Right cardiac atrium (tissue), 5 donors: Measurements from ENCODE around the gene VAV3. TPM values are rescaled to one million over a fixed set of nuclear protein-coding genes. Genes with fewer than 3 reads are reported as not detected.
"Not testable (repeated sequence)": the region's sequence is repeated elsewhere in the genome, so short reads cannot be mapped to it uniquely, and the experiment has no call there.

Experiments
- ATAC-seq, 2 donors: fragments of 200-7000 bp; cut with Tn5 transposase; one replicate each; pipeline versions ENCODE4 v1.8.0 to v1.9.1; 2020; ENCODE audit warnings: moderate library complexity in 2 of 2, mild to moderate bottlenecking in 1 of 2
- DNase-seq, 3 donors: peaks; one replicate each; pipeline ENCODE4 v3.0.0-alpha.2; 2020
- H3K27ac ChIP-seq: one replicate; pipeline ENCODE4 v1.5.1; 2013; ENCODE audit warnings: mild to moderate bottlenecking, low read length, control low read depth, moderate library complexity
- H3K27me3 ChIP-seq: one replicate; pipeline ENCODE4 v1.6.1; 2013; ENCODE audit not compliant: control insufficient read depth, insufficient read depth
- H3K4me1 ChIP-seq: one replicate; pipeline ENCODE4 v1.6.1; 2013; ENCODE audit warnings: low read length; ENCODE audit not compliant: control insufficient read depth, insufficient read depth
- H3K4me3 ChIP-seq: one replicate; pipeline ENCODE4 v1.5.1; 2013; ENCODE audit warnings: low read length, control low read depth
- H3K9me3 ChIP-seq: one replicate; pipeline ENCODE4 v1.6.1; 2013; ENCODE audit warnings: low read length; ENCODE audit not compliant: control insufficient read depth
- WGBS: extraction: QIAGEN DNeasy Blood & Tissue Kit; methylation state at CpG from one replicate; pipeline ENCODE4 v1.1.7; 2013; 5-methylcytosine and 5-hydroxymethylcytosine counted together
- intact Hi-C, 4 donors: fragments of 100-400 bp; cut with DNase I; formaldehyde crosslinking; loops; one replicate each; pipeline versions ENCODE4 v1.11.0 to v1.14.0; 2022 to 2023
- polyA plus RNA-seq: library from polyadenylated mRNA; stranded (reverse); fragments of 200-250 nt; gene quantifications from one replicate; pipeline ENCODE4 v1.2.3, GENCODE V29; 2013
- total RNA-seq, 4 donors: library from RNA; stranded (reverse); fragmentation: NEBNext Ultra II Directional; extraction: Animal tissue kit (Norgen Biotek cat#: 25700); gene quantifications; one replicate each; pipeline ENCODE4 v1.2.1, GENCODE V29; 2021
- donor health status: healthy with polysubstance abuse.
- donor health status: DM: no; HTN: yes; CAD: no.
- donor health status: DM: no; HTN: no; CAD: no.
- donor health status: DM: no; HTN: yes; CAD: no; lungs with severe emphysema.
- donor health status: DM: yes; HTN: yes; CAD: no.

Gene VAV3
- total and polyA plus RNA-seq, 5 donors, result 0.79 to 4.0 (median 2.7) TPM

DNA sequence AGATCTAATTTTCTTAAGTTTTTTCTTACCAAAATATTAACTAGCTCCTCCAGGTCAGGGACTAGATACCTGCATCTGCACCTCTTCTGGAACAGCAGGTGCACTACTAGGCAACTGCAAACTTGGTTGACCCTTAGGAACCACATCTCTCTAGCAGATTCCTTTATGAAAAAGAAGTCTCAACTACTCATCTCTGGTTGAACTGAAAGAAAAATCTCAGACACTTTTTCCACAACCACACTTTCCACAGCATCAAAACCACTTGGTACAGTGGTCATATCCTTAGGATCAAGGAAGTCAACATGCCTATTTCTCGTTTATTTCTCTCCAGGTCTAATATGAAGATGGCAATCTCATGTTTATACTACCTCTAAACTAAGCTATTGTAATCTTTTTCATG is 52.3 kb downstream of the VAV3 start:
- WGBS, result 70% methylated on average over 1 of the region's 1 CpG
- ATAC-seq, result no peak
- Histone ChIP-seq H3K4me3 (no peak overlapping the region), H3K9me3 (no peaks in the 10 kb centered on the region), H3K27ac (no peak overlapping the region), H3K4me1 (peaks cover 2% of the 10 kb centered on the region), H3K27me3 (no peaks in the 10 kb centered on the region)
- no peak for DNase-seq
- intact Hi-C loops, result no loop called here

DNA sequence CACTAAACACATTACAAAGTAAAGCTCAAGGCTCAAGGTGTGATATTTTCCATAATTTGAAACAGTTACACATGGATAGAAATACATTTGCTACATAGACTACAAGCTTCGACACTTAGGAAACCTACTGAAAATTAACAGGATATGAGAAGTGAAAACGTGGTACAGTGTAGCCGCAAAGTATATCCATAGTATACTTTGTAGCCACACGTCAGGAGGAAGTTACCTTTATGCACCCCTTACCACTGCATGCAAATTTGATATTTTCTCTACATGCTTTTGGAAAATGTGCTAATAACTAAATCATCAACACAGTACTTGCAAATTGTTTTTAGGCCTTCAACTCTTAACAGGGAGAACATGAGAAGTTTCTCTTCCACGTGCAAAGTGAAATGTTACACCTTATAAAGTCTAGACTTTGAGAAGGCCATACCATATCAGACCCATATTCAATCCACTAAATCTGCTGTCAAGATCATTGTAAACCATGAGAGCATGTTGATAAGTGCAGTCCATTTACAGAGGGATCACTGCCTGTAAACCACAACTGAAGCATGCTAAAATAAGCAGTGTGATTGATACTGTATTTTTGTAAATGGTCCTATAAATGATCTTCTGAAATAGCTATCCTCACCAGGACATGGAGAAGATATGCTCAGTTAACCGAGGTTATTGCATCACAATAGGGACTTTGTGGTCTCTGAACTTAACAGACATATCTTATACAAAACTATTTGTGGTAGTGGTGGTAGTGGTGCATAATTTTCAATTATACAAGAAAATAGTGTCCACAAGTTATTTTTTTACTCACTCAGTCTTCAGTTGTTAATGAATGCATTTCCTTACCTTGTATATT is 64.7 kb downstream of the VAV3 start:
- no peaks in the 10 kb centered on the region for H3K27me3 ChIP-seq
- intact Hi-C loops, result no loop called here
- no peak overlapping the region for H3K4me3 ChIP-seq
- H3K9me3 ChIP-seq, result no peaks in the 10 kb centered on the region
- WGBS, result 79% methylated on average over 6 of the region's 6 CpGs
- no peak overlapping the region for H3K27ac ChIP-seq
- ATAC-seq (no peak), DNase-seq (no peak)
- H3K4me1 ChIP-seq, result peaks cover 2% of the 10 kb centered on the region

DNA sequence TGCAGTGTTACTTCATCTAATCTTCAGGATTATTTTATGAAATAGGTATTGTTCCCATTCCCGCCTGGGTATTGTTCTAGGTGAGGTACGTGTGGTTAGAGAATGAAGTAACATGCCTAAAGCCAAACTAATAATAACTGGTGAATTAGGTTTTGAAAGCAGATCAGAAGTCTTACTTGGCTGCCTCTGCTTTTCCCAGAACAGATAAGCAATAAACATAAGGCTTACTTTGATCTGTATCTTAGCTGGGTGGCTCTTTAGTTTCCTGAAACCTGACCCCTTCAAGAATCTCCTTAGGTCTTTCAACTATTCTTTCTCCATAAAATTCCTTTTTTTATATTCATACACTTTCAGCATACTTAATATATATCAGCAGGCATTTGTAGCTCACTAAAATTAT is 65.3 kb downstream of the VAV3 start:
- ATAC-seq, result no peak
- Histone ChIP-seq H3K4me3 (no peak overlapping the region), H3K9me3 (no peaks in the 10 kb centered on the region), H3K27ac (no peak overlapping the region), H3K4me1 (peaks cover 2% of the 10 kb centered on the region), H3K27me3 (no peaks in the 10 kb centered on the region)
- 72% methylated on average over 2 of the region's 2 CpGs for WGBS
- no peak for DNase-seq
- intact Hi-C loops, result no loop called here

DNA sequence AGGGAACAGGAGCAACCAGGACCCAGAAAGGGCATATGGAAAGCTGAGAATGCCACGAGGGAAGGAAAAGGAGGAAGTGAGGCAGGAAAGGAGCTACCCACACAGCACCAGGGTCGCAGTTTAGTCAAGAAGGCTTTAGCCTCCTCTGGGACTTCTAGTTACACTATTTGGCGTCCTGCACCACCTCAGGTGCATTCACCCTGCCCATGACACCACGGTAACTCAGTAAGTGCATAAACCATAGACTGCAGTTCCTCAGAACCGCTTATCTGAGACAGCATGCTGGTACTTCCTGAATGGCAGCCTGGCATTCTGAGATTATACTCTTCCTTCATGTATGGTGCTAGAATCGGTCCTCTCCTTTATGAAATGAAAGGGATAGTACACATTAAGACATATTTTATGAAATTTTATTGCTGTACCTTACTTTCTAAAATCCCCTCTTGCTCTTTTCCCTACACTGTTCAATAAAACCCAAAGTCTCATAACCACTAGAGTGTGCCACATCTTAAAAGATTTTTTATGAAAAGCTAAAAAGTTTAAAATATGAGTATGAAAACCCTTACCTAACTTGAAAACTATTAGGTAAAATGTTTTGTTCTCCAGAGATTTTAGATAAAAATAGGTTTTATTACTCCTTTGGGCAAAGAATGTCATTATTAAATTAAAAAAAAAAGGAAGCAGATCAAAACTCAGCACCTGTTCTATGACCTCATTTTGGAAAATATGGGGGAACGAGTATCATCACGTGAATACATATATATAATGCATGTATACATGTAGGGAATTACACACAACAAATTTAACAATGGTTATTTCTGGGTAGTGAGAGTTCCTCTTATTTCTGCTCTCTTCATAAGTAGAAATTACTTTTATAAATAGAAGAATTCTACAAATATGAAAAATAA is 67.3 kb downstream of the VAV3 start:
- no peak overlapping the region for H3K27ac ChIP-seq
- 58% methylated on average over 8 of the region's 8 CpGs for WGBS
- H3K4me1 ChIP-seq, result peaks cover 2% of the 10 kb centered on the region
- intact Hi-C loops, result no loop called here
- H3K27me3 ChIP-seq, result no peaks in the 10 kb centered on the region
- DNase-seq (no peak), ATAC-seq (no peak)
- no peaks in the 10 kb centered on the region for H3K9me3 ChIP-seq
- H3K4me3 ChIP-seq, result no peak overlapping the region

DNA sequence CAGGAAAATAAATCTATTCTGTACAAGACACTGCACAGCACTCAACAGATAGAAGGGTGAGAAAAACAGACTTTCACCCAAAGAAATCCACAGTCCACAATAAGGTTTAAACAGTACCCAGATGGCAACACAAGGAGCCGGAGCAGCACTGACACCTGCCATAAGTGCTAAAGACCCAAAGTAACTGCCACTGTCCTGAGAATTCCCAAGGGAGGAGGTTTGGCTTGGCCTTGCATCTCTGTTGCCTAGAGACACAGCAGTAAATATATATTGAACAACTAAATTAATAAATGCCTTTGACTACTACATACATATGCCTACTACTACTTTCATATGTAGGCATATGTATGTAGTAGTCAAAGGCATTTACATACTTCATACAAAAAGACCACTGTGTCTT is 68.0 kb downstream of the VAV3 start:
- Histone ChIP-seq H3K4me1 (peaks cover 2% of the 10 kb centered on the region), H3K27ac (no peak overlapping the region), H3K4me3 (no peak overlapping the region), H3K9me3 (no peaks in the 10 kb centered on the region), H3K27me3 (no peaks in the 10 kb centered on the region)
- WGBS, result 85% methylated on average over 1 of the region's 1 CpG
- DNase-seq (no peak), ATAC-seq (no peak)
- intact Hi-C loops, result no loop called here

DNA sequence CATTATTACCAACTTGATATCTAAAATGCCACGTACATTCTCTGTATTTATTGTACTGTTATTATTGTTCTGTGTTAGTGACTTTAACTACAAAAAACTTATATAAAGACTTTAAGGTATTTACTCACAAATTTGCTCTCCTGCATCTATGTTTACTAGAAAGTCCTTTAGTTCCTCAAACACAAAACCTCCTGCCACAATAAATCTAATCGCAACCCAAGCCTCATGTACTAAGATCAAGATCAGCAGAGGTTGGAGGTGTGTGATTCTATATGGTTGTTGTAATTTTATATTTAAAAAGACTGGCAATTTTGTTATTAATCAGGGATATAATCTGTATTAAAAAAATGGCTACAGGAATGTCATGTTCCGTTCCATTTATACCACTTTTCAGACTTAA is 68.6 kb downstream of the VAV3 start:
- 92% methylated on average over 3 of the region's 3 CpGs for WGBS
- DNase-seq (no peak), ATAC-seq (no peak)
- H3K4me1 ChIP-seq, result peaks cover 2% of the 10 kb centered on the region
- no peak overlapping the region for H3K4me3 ChIP-seq
- H3K27ac ChIP-seq, result no peak overlapping the region
- intact Hi-C loops, result no loop called here
- no peaks in the 10 kb centered on the region for H3K9me3 ChIP-seq
- no peaks in the 10 kb centered on the region for H3K27me3 ChIP-seq

DNA sequence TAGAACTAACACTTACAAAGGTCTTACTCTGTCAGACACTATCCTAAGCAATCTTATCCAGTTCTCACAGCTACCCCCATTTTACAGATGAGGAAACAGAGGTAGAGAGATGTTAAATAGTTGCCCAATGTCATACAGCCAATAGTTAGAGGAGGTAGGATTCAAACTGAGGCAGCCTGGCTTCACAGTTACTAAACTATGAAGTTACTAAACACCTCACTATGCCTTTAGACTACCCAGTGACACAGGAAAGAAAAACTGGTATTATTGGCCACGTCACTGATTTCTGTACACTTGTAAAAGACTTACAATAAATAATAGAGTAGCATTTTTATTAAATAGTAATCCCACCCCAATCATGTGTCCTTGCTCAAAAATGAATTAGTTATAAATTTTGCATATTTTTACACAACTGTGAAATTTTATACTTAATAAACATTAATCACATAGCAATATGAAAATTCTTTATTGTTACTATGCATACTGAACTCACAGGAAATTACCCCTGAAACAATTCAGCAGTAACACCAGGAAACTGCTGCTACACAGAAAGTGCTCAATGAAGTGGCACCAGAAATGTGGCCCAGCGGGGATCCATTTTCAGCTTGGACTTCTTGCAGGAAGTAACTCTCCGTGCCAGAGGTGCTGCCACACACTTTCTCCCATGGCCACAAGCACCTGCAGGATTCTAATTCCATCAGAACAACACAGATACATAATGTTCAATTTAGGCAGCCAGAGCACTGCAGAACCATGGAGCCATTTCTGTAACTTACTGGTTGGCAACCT is 69.4 kb downstream of the VAV3 start:
- no peak overlapping the region for H3K4me3 ChIP-seq
- WGBS, result 74% methylated on average over 3 of the region's 3 CpGs
- no peaks in the 10 kb centered on the region for H3K9me3 ChIP-seq
- no peak overlapping the region for H3K27ac ChIP-seq
- intact Hi-C loops, result no loop called here
- ATAC-seq, result no peak
- H3K4me1 ChIP-seq, result peaks cover 2% of the 10 kb centered on the region
- no peaks in the 10 kb centered on the region for H3K27me3 ChIP-seq
- DNase-seq, result peak in 1 of 3 donors; percentile 28

DNA sequence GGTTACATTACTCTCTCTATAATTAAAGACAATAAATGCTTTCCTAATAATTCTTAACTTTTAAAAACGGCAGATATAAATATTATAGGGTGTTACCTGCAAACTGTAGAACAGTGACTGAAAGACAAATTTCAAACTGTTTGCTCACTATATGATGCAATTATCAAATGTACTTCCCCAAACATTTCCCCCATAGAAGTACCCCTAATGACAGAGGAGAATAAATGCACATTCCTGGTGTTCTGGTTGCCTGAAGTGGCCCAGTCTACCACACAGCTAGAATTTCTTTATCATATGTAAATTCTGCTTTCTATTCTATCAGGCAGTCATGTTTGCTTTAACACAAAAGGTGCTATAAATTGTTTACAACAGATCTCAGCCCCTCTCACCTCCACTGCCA is 70.4 kb downstream of the VAV3 start:
- Histone ChIP-seq H3K4me1 (peaks cover 2% of the 10 kb centered on the region), H3K27ac (no peak overlapping the region), H3K4me3 (no peak overlapping the region), H3K27me3 (no peaks in the 10 kb centered on the region), H3K9me3 (no peaks in the 10 kb centered on the region)
- intact Hi-C loops, result no loop called here
- DNase-seq, result no peak
- WGBS, result 75% methylated on average over 1 of the region's 1 CpG
- no peak for ATAC-seq

DNA sequence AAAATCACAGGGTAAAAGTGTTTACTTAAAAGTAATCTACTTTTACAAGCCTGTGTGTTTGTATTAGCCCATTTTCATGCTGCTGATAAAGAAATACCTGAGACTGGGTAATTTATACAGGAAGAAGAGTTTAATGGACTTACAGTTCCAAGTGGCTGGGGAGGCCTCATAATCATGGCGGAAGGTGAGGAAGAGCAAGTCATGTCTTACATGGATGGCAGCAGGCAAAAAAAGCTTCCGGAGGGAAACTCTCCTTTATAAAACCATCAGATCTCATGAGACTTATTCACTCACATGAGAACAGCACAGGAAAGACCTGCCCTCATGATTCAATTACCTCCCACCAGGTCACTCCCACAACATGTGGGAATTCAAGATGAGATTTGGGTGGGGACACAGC is 71.6 kb downstream of the VAV3 start:
- DNase-seq, H3K4me1 ChIP-seq, H3K9me3 ChIP-seq, ATAC-seq, H3K4me3 ChIP-seq, intact Hi-C loops, H3K27ac ChIP-seq, H3K27me3 ChIP-seq: not testable (repeated sequence)
- 96% methylated on average over 2 of the region's 2 CpGs for WGBS

DNA sequence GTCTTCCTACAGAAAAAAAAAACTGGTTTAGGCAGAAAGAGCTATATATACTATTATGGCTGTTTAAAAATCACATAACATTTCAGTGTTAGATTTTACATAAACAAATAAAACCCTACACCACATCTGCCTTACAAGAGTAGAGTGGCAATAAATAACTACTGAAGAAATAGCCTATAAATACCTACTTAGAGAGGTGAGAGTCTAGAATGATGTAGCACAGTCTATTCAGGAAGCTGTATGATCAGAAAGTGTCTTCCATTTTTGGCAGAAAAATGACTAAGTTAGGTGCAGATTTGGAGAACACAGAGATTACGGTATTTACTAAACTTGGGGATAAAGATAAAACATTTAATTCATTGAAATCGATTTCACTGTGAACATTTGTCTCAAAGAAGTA is 75.5 kb downstream of the VAV3 start:
- no peaks in the 10 kb centered on the region for H3K9me3 ChIP-seq
- intact Hi-C loops, result no loop called here
- WGBS, result 94% methylated on average over 2 of the region's 2 CpGs
- no peak overlapping the region for H3K4me3 ChIP-seq
- H3K4me1 ChIP-seq, result no peaks in the 10 kb centered on the region
- DNase-seq, result no peak
- H3K27me3 ChIP-seq, result no peaks in the 10 kb centered on the region
- H3K27ac ChIP-seq, result no peak overlapping the region
- ATAC-seq, result no peak

DNA sequence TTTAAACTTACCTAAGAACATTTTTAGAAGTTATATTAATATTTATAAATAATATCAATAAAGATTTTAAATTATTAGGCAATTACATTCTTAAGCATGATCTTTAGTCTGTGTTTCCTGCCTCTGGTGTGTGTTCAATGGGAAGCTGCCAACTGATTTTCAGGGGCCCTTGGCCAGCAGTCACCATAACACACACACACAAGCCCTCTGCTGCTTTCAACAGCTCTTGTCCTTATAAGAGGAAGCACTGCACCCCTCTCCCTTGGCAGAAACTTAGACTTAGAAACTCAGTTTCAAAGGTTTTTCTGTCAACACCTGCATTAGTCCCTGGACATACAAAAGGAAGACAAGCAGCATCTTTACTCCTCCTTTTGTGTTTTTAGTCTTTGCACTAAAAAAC is 81.4 kb downstream of the VAV3 start:
- Histone ChIP-seq H3K27me3 (no peaks in the 10 kb centered on the region), H3K9me3 (no peaks in the 10 kb centered on the region), H3K4me1 (no peaks in the 10 kb centered on the region), H3K27ac (no peak overlapping the region), H3K4me3 (no peak overlapping the region)
- DNase-seq (peak in 1 of 3 donors; percentile 71), ATAC-seq (peak in 1 of 2 donors; percentile 40)
- intact Hi-C loops, result no loop called here
